Measurements from ENCODE around the gene TMEM205. TPM values are rescaled to one million over a fixed set of nuclear protein-coding genes. Genes with fewer than 3 reads are reported as not detected.

TMEM205 gene
- total and polyA plus RNA-seq, 10 of the 15 experiments (the other 5 are each of a cell fraction or from before 2014, with no cell fraction given): 27.8 to 144 (median 88.3) TPM

DNA sequence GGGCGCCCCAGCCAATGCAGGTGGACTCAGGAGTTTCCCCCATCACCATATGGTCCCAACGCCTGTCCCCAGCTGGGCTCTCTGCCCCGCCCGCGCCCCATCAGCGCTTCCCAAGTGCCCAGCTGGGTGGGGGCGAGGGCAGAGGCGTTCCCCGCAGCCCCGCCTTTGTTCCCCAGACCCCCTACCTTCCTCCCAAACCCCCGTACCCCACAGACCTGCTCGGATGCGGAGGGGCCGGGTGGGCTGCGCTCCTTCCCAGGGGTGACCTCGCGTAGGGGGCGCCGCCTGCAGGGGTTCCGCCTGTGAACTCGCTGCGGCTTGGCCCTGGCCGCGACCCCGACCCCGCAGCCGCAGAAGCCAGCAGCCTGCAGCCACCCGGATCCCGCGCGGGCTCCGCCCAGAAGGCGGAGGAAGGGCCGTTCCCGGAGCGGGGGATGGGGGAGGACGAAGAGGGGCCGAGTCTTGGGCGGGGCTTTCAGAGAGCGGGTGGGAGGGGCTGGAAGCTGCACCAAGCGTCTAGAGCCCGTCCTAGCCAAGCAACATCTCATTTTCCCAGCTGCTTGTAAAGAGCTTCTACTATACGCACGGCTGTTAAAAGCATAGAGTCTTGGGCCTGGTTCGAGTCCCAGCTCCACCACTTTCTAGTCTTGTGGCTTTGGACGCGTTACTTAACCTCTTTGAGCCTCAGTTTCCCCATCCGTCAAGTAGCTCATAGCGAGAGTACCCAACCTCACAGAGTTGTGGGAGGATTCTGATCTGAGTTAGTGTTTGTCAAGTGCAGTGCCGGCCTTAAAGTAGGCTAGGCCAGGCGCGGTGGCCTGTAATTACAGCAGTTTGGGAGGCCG is 6.6 kb downstream of the TMEM205 start, which contains the start of gene RAB3D (continued):
- TF ChIP-seq CHD2 (IDR thresholded peaks at IDR 0.05; ENCODE audit: borderline replicate concordance, low read depth, low read length): peak; percentile 66
- TF ChIP-seq TCF12 (IDR thresholded peaks at IDR 0.05; ENCODE audit: low read depth, low read length): peak; percentile 57; the same call in 1 of the 2 replicates
- 0 out of 2 replicates have a peak, but pooled peaks have one; percentile 29 for TF ChIP-seq TCF3 (IDR thresholded peaks at IDR 0.05; ENCODE audit: borderline replicate concordance, insufficient read depth, low read depth, low read length)
- TF ChIP-seq, protein P1, sequence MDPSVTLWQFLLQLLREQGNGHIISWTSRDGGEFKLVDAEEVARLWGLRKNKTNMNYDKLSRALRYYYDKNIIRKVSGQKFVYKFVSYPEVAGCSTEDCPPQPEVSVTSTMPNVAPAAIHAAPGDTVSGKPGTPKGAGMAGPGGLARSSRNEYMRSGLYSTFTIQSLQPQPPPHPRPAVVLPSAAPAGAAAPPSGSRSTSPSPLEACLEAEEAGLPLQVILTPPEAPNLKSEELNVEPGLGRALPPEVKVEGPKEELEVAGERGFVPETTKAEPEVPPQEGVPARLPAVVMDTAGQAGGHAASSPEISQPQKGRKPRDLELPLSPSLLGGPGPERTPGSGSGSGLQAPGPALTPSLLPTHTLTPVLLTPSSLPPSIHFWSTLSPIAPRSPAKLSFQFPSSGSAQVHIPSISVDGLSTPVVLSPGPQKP (IDR thresholded peaks at IDR 0.05; ENCODE audit: low read depth, low read length): 0 out of 2 replicates have a peak, but pooled peaks have one; percentile 16

DNA sequence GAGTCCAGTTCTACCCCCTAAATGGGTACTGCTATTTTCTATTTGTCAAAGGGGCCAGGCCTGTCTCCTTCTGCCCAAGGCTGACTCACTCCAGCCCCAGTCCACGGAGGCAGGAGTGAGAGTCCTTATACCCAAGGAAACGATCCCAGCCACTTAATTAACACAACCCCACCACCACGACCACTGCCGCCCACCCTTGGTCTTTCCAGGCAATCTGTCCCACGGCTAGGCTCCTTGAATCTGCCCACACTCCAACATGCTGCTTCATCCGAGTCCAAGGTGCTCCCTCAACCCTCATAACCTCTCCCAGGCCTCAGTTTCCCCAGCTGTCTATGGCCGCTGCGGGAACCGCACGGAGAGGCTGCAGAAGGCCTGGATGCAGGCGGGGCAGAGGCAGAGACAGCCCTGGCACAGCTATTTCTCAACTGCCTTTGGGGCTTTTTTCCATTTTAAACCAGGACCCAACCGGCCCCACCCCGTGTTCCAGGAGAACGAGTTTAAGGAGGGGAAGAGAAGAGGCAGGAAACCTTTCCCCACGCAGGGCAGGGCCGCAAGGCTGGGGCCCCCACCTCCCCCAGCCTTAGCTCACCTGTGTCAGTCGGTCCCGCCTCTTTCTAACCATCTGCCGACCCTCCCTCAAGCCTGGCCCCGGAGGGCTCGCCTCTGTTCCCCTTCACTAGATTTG is 7.4 kb downstream of the TMEM205 start:
- Histone ChIP-seq H3K27me3 (replicated peaks in 1 of 2; ENCODE audit: control insufficient read depth in 2 of 2, insufficient read depth in 2 of 2, low read length in 1 of 2) (no peaks in the 10 kb centered on the region), H3K27ac (ENCODE audit: control insufficient read depth, insufficient read depth) (peak overlapping the region; percentile 45; the same call in 1 of the 2 replicates), H3K9ac (ENCODE audit: control insufficient read depth, insufficient read depth, low read length) (peak overlapping the region; percentile 62; the same call in 1 of the 2 replicates), H3K36me3 (ENCODE audit: control insufficient read depth in 2 of 2, insufficient read depth in 2 of 2, low read length in 1 of 2) (peaks cover 0 to 9% of the 10 kb centered on the region in 2 experiments; a peak in 1 of 4 replicates), H3K4me1 (ENCODE audit: control insufficient read depth, insufficient read depth, low read length) (peaks cover 4% of the 10 kb centered on the region), H2AFZ (ENCODE audit: control insufficient read depth, low read depth, low read length) (peak overlapping the region; percentile 78; the same call in 1 of the 2 replicates), H4K20me1 (ENCODE audit: control insufficient read depth, insufficient read depth) (no peaks in the 10 kb centered on the region), H3K4me3 (peak overlapping the region; percentile 93), H3K79me2 (ENCODE audit: control insufficient read depth, insufficient read depth, low read length) (no peaks in the 10 kb centered on the region), H3K9me3 (replicated peaks; ENCODE audit: control insufficient read depth, insufficient read depth, low read length) (no peaks in the 10 kb centered on the region; the same call in 2 of the 3 replicates), H3K4me2 (ENCODE audit: control insufficient read depth, insufficient read depth) (peak overlapping the region; percentile 90)
- ChIA-PET RAD21 (ENCODE audit: unreplicated experiment) (interaction anchor here (1.2 to 1.4 kb wide), 2 partner anchors 14 to 36 kb away, joined by 4 to 7 read pairs; partner anchors contain the start of gene SWSAP1), POLR2A (interaction anchor here (0.6 to 1.1 kb wide), 4 partner anchors 7 to 1780 kb away, joined by 3 to 4 read pairs (median 3); partner anchors contain the start of genes CCDC159 and TMEM205), SMC1A (ENCODE audit: uncharacterized antibody, unreplicated experiment) (interaction anchor here (0.7 to 1.6 kb wide), 3 partner anchors 12 to 44 kb away, joined by 3 to 7 read pairs (median 5); no protein-coding TSS in a partner anchor), CTCF (interaction anchor here (0.6 to 2.3 kb wide), 8 partner anchors 8 to 151 kb away, joined by 3 to 11 read pairs (median 4); partner anchors contain the start of genes CCDC159 and TMEM205)
- intact Hi-C loops (cut with micrococcal nuclease; ENCODE audit: unreplicated experiment) (no loop called here), in situ Hi-C loops (cut with MboI) (no loop called here)
- no peak for DNase-seq (ENCODE audit: low read depth, low spot score)
- no peak; the same call in 2 of the 3 replicates for ATAC-seq
- FAIRE-seq: no peak
- BruUV-seq (replicated peaks): no TSS peak
- 42% methylated on average over 21 of the region's 21 CpGs for WGBS (ENCODE audit: insufficient coverage, insufficient replicate concordance, low lambda C conversion rate, missing lambda C conversion rate)
- no peak for TF ChIP-seq TARDBP (IDR thresholded peaks at IDR 0.05; ENCODE audit: borderline replicate concordance)
- TF ChIP-seq, protein P2, sequence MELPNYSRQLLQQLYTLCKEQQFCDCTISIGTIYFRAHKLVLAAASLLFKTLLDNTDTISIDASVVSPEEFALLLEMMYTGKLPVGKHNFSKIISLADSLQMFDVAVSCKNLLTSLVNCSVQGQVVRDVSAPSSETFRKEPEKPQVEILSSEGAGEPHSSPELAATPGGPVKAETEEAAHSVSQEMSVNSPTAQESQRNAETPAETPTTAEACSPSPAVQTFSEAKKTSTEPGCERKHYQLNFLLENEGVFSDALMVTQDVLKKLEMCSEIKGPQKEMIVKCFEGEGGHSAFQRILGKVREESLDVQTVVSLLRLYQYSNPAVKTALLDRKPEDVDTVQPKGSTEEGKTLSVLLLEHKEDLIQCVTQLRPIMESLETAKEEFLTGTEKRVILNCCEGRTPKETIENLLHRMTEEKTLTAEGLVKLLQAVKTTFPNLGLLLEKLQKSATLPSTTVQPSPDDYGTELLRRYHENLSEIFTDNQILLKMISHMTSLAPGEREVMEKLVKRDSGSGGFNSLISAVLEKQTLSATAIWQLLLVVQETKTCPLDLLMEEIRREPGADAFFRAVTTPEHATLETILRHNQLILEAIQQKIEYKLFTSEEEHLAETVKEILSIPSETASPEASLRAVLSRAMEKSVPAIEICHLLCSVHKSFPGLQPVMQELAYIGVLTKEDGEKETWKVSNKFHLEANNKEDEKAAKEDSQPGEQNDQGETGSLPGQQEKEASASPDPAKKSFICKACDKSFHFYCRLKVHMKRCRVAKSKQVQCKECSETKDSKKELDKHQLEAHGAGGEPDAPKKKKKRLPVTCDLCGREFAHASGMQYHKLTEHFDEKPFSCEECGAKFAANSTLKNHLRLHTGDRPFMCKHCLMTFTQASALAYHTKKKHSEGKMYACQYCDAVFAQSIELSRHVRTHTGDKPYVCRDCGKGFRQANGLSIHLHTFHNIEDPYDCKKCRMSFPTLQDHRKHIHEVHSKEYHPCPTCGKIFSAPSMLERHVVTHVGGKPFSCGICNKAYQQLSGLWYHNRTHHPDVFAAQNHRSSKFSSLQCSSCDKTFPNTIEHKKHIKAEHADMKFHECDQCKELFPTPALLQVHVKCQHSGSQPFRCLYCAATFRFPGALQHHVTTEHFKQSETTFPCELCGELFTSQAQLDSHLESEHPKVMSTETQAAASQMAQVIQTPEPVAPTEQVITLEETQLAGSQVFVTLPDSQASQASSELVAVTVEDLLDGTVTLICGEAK (IDR thresholded peaks at IDR 0.05; ENCODE audit: borderline replicate concordance): no peak
- TF ChIP-seq ESRRA (IDR thresholded peaks at IDR 0.05; ENCODE audit: low read length): no peak
- TF ChIP-seq, protein P3, sequence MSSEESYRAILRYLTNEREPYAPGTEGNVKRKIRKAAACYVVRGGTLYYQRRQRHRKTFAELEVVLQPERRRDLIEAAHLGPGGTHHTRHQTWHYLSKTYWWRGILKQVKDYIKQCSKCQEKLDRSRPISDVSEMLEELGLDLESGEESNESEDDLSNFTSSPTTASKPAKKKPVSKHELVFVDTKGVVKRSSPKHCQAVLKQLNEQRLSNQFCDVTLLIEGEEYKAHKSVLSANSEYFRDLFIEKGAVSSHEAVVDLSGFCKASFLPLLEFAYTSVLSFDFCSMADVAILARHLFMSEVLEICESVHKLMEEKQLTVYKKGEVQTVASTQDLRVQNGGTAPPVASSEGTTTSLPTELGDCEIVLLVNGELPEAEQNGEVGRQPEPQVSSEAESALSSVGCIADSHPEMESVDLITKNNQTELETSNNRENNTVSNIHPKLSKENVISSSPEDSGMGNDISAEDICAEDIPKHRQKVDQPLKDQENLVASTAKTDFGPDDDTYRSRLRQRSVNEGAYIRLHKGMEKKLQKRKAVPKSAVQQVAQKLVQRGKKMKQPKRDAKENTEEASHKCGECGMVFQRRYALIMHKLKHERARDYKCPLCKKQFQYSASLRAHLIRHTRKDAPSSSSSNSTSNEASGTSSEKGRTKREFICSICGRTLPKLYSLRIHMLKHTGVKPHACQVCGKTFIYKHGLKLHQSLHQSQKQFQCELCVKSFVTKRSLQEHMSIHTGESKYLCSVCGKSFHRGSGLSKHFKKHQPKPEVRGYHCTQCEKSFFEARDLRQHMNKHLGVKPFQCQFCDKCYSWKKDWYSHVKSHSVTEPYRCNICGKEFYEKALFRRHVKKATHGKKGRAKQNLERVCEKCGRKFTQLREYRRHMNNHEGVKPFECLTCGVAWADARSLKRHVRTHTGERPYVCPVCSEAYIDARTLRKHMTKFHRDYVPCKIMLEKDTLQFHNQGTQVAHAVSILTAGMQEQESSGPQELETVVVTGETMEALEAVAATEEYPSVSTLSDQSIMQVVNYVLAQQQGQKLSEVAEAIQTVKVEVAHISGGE (CRISPR knock-in tag; IDR thresholded peaks at IDR 0.05): no peak
